NT2/D1 (cell line): ENCODE measurements around the gene SLC38A11.

Source experiments
- DNase-seq: peaks from one replicate; pipeline ENCODE4 v3.0.0-alpha.2; 2011; ENCODE audit warnings: low read depth, low spot score
- H3K27me3 ChIP-seq: 2 replicates; pipeline ENCODE4 v1.6.0; 2011; ENCODE audit warnings: mild to moderate bottlenecking; ENCODE audit not compliant: insufficient read length, insufficient read depth
- H3K36me3 ChIP-seq: 2 replicates; pipeline ENCODE4 v1.6.1; 2011; ENCODE audit warnings: mild to moderate bottlenecking, low read length, mixed read lengths; ENCODE audit not compliant: insufficient read depth, insufficient read length
- H3K4me1 ChIP-seq: 2 replicates; pipeline ENCODE4 v1.5.1; 2011; ENCODE audit not compliant: insufficient read depth, insufficient read length
- H3K4me3 ChIP-seq: 2 replicates; pipeline ENCODE4 v1.5.1; 2011; ENCODE audit warnings: low read depth; ENCODE audit not compliant: insufficient read length
- H3K9ac ChIP-seq: 2 replicates; pipeline ENCODE4 v1.6.0; 2011; ENCODE audit warnings: low read depth; ENCODE audit not compliant: insufficient read length
- H3K9me3 ChIP-seq: 2 replicates; pipeline ENCODE4 v1.5.1; 2011; ENCODE audit warnings: mild to moderate bottlenecking, low read length; ENCODE audit not compliant: insufficient read depth
- SUZ12 ChIP-seq: IDR thresholded peaks from 2 replicates; pipeline ENCODE4 v1.6.1; 2011; ENCODE audit not compliant: insufficient read length, insufficient read depth; ENCODE audit errors: extremely low read depth
- YY1 ChIP-seq: IDR thresholded peaks from 2 replicates; pipeline ENCODE4 v1.6.1; 2011; ENCODE audit not compliant: insufficient read length, insufficient read depth
- ZNF274 ChIP-seq: IDR thresholded peaks from 2 replicates; pipeline ENCODE4 v1.6.1; 2011; ENCODE audit warnings: mild to moderate bottlenecking, low read depth, low read length

SLC38A11 gene

DNA sequence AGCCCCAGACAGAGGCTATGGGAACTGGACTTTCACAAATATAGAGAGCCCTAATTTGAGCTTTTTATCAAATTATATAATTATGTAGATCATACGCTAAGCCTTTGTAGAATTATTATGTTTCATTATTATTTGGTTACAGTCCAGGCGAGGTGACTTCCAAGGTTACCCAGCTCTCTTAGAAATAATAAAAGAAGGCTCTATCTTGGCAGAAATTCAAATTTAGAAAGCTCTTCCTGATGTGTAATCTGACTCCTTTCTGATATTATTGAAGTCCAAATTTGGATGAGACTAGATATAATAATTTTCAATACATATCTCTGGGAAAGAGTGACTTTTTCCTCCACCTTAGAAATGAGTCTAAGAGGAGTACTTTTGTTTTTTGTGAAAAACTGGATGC, 4.8 kb upstream of the SLC38A11 start:
- H3K4me1 ChIP-seq: no peaks in the 10 kb centered on the region
- H3K9ac ChIP-seq: no peak overlapping the region
- TF ChIP-seq ZNF274 (no peak), SUZ12 (no peak), YY1 (no peak)
- H3K4me3 ChIP-seq: no peak overlapping the region
- H3K36me3 ChIP-seq: no peaks in the 10 kb centered on the region
- no peaks in the 10 kb centered on the region for H3K9me3 ChIP-seq
- DNase-seq: no peak
- no peaks in the 10 kb centered on the region for H3K27me3 ChIP-seq

DNA sequence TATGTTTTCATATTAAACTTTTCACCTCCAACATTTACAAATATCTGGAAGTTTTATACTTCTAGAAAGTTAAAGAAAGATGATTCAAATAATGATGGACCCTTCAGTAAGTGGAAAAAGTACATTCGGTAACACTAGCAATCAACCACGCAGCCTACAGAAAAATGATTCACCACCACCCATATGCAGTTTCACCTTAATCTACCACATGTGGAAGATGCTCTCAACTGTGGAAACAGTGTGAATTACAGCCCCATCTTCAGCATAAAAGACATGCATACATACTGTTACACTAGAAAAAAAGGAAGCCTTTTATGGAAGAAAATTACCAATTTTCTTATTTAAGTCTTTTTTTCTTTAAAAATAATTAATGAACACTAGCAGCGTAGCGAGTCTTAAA, 1.1 kb downstream of the SLC38A11 start:
- Histone ChIP-seq H3K9ac (no peak overlapping the region), H3K4me1 (no peaks in the 10 kb centered on the region), H3K27me3 (no peaks in the 10 kb centered on the region), H3K4me3 (no peak overlapping the region), H3K9me3 (no peaks in the 10 kb centered on the region), H3K36me3 (no peaks in the 10 kb centered on the region)
- TF ChIP-seq YY1 (no peak), ZNF274 (no peak), SUZ12 (no peak)
- no peak for DNase-seq

DNA sequence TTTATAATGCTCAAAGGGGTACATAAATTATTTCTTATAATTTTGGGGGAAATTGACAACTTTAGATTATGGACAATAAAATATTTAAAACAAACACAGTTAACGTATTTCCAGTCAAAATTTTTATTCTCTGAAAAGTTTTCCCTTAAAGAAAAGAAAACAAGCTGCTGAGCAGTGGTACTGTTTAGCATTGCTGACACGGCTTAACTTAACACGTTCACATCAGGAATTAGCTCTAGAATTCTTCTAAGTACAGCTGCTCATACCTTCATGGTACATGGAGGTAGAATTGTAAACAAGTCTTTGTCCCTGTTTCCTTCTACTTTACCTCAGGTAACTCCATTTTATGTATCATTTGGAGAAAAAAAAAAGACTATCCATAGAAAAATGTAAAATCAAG, 2.0 kb downstream of the SLC38A11 start:
- no peaks in the 10 kb centered on the region for H3K4me1 ChIP-seq
- H3K9me3 ChIP-seq: no peaks in the 10 kb centered on the region
- no peak overlapping the region for H3K9ac ChIP-seq
- no peaks in the 10 kb centered on the region for H3K36me3 ChIP-seq
- H3K27me3 ChIP-seq: no peaks in the 10 kb centered on the region
- no peak for TF ChIP-seq YY1
- no peak for TF ChIP-seq ZNF274
- no peak for TF ChIP-seq SUZ12
- no peak overlapping the region for H3K4me3 ChIP-seq
- no peak for DNase-seq

DNA sequence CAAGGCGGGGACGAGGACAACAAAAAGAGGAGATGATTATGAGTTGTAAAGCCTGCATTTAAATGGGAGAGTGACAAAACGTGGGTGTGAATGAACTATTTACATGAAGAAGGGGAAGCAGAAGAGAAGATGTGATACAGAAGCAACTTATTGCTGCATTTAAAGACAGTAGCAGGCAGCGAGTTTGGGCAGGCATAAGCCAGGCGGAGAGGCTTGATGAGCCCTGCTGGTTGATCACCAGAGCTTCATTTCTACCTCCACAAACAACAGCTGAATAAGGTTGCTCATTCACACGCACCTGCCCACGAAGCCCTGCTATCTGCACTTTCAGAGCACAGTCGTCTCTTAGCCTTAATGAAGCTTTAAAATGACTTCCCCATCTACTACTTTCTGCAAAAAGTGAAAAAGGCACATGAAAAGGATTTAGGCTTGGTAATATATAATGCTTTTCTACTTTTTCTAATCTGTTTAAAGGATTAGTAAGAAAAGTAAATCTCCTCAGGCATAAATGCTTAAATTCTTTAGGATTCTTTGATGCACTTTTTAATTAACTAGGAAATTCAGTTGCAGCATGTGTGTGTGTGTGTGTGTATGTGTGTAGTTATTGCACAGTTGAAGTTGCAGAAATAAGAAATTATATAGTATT, 3.1 kb downstream of the SLC38A11 start:
- H3K27me3 ChIP-seq: no peaks in the 10 kb centered on the region
- no peaks in the 10 kb centered on the region for H3K4me1 ChIP-seq
- TF ChIP-seq YY1 (no peak), SUZ12 (no peak), ZNF274 (no peak)
- H3K4me3 ChIP-seq: no peak overlapping the region
- DNase-seq: no peak
- H3K9me3 ChIP-seq: no peaks in the 10 kb centered on the region
- no peaks in the 10 kb centered on the region for H3K36me3 ChIP-seq
- no peak overlapping the region for H3K9ac ChIP-seq

DNA sequence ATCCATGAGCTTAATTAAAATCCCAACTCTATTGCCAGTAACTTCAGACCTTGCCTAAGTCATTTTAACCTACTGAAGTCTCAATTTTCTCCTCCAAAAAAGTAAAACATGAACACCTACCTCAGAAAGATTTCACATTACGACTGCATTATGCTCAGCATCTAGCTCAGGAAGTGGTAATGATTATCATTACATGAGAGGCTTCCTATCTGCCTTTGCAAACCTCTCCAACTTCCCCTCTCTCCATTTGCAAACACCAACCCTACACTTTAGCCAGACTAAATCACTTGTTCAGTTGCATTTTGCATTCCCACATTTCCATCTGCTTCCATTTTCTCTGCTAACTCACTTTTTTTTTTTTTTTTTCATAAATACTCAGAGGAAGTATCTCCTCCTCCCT, 6.8 kb downstream of the SLC38A11 start:
- Histone ChIP-seq H3K9ac (no peak overlapping the region), H3K36me3 (no peaks in the 10 kb centered on the region), H3K4me3 (no peak overlapping the region), H3K4me1 (no peaks in the 10 kb centered on the region), H3K9me3 (no peaks in the 10 kb centered on the region), H3K27me3 (no peaks in the 10 kb centered on the region)
- DNase-seq: no peak
- TF ChIP-seq YY1: no peak
- no peak for TF ChIP-seq ZNF274
- no peak for TF ChIP-seq SUZ12

DNA sequence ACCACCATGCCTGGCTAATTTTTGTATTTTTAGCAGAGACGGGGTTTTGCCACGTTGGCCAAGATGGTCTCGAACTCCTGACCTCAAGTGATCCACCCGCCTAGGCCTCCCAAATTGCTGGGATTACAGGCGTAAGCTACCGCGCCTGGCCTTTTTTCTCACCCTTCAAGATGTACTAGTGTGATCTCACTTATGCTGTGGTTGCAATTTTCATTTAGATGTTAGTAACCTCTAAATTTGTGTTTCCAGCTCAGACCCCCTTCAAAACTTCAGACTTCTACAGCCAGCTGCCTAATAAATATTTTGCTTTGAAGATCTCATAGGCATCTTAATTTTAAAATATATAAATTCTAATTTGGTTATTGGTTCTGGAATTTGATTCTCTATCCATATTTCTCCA, 8.0 kb downstream of the SLC38A11 start:
- no peaks in the 10 kb centered on the region for H3K9me3 ChIP-seq
- DNase-seq: no peak

DNA sequence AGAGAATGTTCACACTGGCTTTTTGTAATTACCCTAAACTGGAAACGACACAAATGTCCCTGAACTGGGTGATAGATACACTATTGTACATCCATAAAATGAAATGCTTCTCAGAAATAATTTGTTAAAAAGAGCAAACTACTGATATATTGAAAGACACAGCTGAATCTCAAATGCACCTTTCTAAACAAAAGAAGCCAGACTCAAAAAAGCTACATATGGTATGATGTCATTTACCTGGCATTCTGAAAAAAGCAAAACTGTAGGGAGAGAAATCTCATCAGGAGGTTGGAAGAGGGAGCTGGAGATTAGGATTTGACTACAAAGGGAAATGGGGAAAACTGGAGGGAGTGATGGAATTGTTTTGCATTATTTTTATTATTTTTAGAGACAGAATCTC, 12.0 kb downstream of the SLC38A11 start:
- H3K27me3 ChIP-seq: no peaks in the 10 kb centered on the region
- H3K36me3 ChIP-seq: no peaks in the 10 kb centered on the region
- TF ChIP-seq ZNF274 (no peak), YY1 (no peak), SUZ12 (no peak)
- DNase-seq: no peak
- no peaks in the 10 kb centered on the region for H3K4me1 ChIP-seq
- no peak overlapping the region for H3K9ac ChIP-seq
- H3K4me3 ChIP-seq: no peak overlapping the region
- H3K9me3 ChIP-seq: no peaks in the 10 kb centered on the region

More for the DNA sequence above, 8.0 kb downstream of the SLC38A11 start:
- no peak for TF ChIP-seq SUZ12
- TF ChIP-seq ZNF274: no peak
- no peak for TF ChIP-seq YY1
- no peaks in the 10 kb centered on the region for H3K4me1 ChIP-seq
- no peak overlapping the region for H3K4me3 ChIP-seq
- no peaks in the 10 kb centered on the region for H3K27me3 ChIP-seq
- no peak overlapping the region for H3K9ac ChIP-seq
- H3K36me3 ChIP-seq: no peaks in the 10 kb centered on the region
